HFFc6 (cell line): ENCODE results near the gene PDAP1. TPM values are rescaled to one million over a fixed set of nuclear protein-coding genes. Genes with fewer than 3 reads are reported as not detected.

Experiments
- DNase-seq: peaks from one replicate; pipeline ENCODE4 v3.0.0-alpha.2; 2018
- H3K27ac Mint-ChIP-seq: 2 replicates; pipeline ENCODE4 v1.8.0; 2020; ENCODE audit warnings: mild to moderate bottlenecking, mixed read lengths
- H3K27me3 Mint-ChIP-seq: 2 replicates; pipeline ENCODE4 v1.8.0; 2021; ENCODE audit warnings: mild to moderate bottlenecking, moderate library complexity, mixed read lengths; ENCODE audit not compliant: insufficient read depth
- H3K36me3 Mint-ChIP-seq: 2 replicates; pipeline ENCODE4 v1.8.0; 2021; ENCODE audit warnings: low read depth, mixed read lengths
- H3K4me1 Mint-ChIP-seq: 2 replicates; pipeline ENCODE4 v1.8.0; 2020; ENCODE audit warnings: low read depth, mixed read lengths
- H3K4me3 Mint-ChIP-seq: 2 replicates; pipeline ENCODE4 v1.8.0; 2020; ENCODE audit warnings: mild to moderate bottlenecking, moderate library complexity, mixed read lengths
- H3K9me3 Mint-ChIP-seq: 2 replicates; pipeline ENCODE4 v1.8.0; 2020; ENCODE audit warnings: mild to moderate bottlenecking, mixed read lengths
- total RNA-seq, 6 experiments: library from RNA; stranded (reverse); fragmentation: NEBNext Ultra II Directional; extraction: Animal tissue kit (Norgen Biotek cat#: 25700); gene quantifications; 2 replicates in 1 of 6; 3 replicates in 5 of 6; pipeline ENCODE4 v1.2.3, GENCODE V29; 2021
- TF ChIP-seq, protein P1 (sequence below): fragments of 200-600 bp; sonication (generic); IDR thresholded peaks from 2 replicates; pipeline ENCODE4 v1.5.0; 2021; ENCODE audit warnings: antibody characterized with exemption, mild to moderate bottlenecking

PDAP1 gene
- total RNA-seq, 6 experiments from 2014 or later = 148 to 213 (median 180) TPM

- Mint-ChIP-seq H3K27me3 (no peaks in the 10 kb centered on the region; the same call in 1 of the 2 replicates), H3K9me3 (no peaks in the 10 kb centered on the region), H3K36me3 (peaks cover 55% of the 10 kb centered on the region)
These were observed 2.2 kb upstream of the PDAP1 start for GRCh38 chr7:99410635-99411034.

DNA sequence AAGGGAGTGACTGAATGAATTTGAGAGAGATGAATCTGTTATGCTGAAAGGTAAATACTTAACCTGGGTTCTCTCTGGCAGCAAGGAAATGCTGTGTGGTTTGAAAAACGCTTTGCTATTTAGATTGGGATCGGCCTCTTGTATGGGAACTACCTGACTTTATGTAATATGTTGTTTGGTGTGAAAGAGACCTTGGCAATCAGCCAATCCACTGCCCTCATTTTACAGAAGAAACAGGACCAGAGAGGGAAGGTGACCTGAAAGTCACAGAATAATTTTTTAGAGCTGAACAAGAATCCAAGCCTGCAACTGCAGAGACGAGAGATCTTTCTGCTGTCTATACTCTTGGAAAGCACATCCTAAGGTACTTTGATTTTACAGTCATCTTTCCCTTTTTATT is 1.4 kb upstream of the PDAP1 start:
- DNase-seq = no peak
- H3K36me3 Mint-ChIP-seq = peaks cover 48% of the 10 kb centered on the region
- H3K27me3 Mint-ChIP-seq = no peaks in the 10 kb centered on the region; the same call in 1 of the 2 replicates
- H3K9me3 Mint-ChIP-seq = no peaks in the 10 kb centered on the region
- H3K4me3 Mint-ChIP-seq = peak overlapping the region; percentile 98
- TF ChIP-seq, protein P1, sequence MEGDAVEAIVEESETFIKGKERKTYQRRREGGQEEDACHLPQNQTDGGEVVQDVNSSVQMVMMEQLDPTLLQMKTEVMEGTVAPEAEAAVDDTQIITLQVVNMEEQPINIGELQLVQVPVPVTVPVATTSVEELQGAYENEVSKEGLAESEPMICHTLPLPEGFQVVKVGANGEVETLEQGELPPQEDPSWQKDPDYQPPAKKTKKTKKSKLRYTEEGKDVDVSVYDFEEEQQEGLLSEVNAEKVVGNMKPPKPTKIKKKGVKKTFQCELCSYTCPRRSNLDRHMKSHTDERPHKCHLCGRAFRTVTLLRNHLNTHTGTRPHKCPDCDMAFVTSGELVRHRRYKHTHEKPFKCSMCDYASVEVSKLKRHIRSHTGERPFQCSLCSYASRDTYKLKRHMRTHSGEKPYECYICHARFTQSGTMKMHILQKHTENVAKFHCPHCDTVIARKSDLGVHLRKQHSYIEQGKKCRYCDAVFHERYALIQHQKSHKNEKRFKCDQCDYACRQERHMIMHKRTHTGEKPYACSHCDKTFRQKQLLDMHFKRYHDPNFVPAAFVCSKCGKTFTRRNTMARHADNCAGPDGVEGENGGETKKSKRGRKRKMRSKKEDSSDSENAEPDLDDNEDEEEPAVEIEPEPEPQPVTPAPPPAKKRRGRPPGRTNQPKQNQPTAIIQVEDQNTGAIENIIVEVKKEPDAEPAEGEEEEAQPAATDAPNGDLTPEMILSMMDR = no peak
- peak overlapping the region; percentile 98 for H3K27ac Mint-ChIP-seq
- H3K4me1 Mint-ChIP-seq = peaks cover 31% of the 10 kb centered on the region

More at GRCh38 chr7:99410635-99411034, 2.2 kb upstream of the PDAP1 start:
- H3K4me1 Mint-ChIP-seq = peaks cover 30% of the 10 kb centered on the region
- peak overlapping the region; percentile 98 for H3K4me3 Mint-ChIP-seq
- TF ChIP-seq, protein P1 = no peak
- no peak for DNase-seq
- H3K27ac Mint-ChIP-seq = peak overlapping the region; percentile 98

DNA sequence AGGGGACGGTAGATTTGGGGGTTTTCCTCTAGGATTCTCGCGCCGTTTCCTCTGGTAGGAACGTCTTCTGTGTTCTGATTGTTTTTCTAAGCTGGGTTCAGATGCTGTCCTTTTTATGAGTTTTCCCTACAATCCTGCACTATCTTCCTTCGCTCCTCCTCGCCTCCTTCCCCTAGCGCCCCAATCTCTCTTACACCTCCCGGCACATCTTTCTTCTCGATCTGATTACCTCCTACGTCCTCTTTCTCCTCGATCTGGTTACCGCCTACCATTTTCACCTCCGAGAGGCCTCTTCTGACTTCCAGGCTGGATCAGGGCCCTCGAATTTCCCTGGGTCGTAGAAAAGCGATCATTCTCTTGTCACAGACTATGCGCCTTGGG is 785 bp upstream of the PDAP1 start:
- Mint-ChIP-seq H3K4me3 (peak overlapping the region; percentile 98), H3K36me3 (peaks cover 46% of the 10 kb centered on the region), H3K9me3 (no peaks in the 10 kb centered on the region), H3K27ac (peak overlapping the region; percentile 98), H3K27me3 (no peaks in the 10 kb centered on the region), H3K4me1 (peaks cover 38% of the 10 kb centered on the region)
- TF ChIP-seq, protein P1 = no peak
- DNase-seq = no peak

DNA sequence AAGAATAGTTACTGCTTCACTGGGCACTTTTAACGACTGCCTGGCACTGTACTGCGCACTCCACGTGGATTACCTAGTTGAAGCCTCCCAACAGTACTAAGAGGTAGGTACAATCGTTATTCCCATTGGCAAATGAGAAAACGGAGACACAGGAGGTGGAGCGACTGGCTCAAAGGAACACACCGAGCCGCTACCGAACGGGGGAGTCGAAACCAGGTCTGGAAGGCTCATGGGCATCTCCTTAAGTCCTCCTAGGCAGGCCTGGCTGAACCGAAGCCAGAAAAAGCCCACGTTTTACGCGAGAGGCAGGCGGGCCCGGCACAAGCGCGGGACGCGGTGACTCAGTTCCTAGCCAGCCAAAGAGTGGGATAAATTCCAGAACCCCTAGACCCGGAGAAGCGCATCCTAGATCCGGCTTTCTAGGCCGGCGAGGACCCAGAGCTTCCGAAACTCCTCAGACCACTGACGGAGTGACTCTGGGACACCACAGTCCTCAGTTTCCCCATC is 472 bp downstream of the PDAP1 start:
- peaks cover 5% of the 10 kb centered on the region; the same call in 1 of the 2 replicates for H3K27me3 Mint-ChIP-seq
- peak; percentile 70 for DNase-seq
- peaks cover 41% of the 10 kb centered on the region for H3K4me1 Mint-ChIP-seq

DNA sequence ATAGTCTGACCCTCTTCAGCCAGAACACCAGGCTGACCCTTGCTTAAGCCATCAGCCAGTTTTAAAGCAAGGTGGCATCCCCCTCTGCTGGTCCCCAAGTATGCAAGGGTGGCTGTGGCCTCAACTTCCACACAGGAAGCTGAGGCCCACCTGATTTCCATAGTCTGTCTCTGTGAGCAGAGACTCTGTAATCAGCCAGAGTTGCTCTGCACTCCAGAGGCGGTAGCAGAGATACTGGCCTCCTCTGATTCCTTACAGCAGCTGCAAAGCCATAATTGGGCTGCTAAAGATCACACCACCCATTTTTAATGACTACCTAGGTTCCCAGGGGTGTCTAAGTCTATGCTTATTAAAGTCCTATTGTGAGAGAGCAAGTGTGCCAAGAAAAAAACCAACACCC is 1.8 kb downstream of the PDAP1 start:
- Mint-ChIP-seq H3K36me3 (peaks cover 43% of the 10 kb centered on the region), H3K27ac (peak overlapping the region; percentile 98), H3K4me1 (peaks cover 41% of the 10 kb centered on the region), H3K9me3 (no peaks in the 10 kb centered on the region), H3K27me3 (peaks cover 5% of the 10 kb centered on the region; the same call in 1 of the 2 replicates), H3K4me3 (peak overlapping the region; percentile 98)
- DNase-seq = no peak
- TF ChIP-seq, protein P1 = no peak

More for the DNA sequence above, 472 bp downstream of the PDAP1 start:
- H3K4me3 Mint-ChIP-seq = peak overlapping the region; percentile 98
- no peaks in the 10 kb centered on the region for H3K9me3 Mint-ChIP-seq
- TF ChIP-seq, protein P1 = no peak
- peaks cover 48% of the 10 kb centered on the region for H3K36me3 Mint-ChIP-seq
- H3K27ac Mint-ChIP-seq = peak overlapping the region; percentile 98
